IMR-90 (cell line): ENCODE data around the gene SLC35E4. TPM values are rescaled to one million over a fixed set of nuclear protein-coding genes. Genes with fewer than 3 reads are reported as not detected.

ENCODE experiments used
- ATAC-seq: fragments of 200-7000 bp; cut with Tn5 transposase; 2 replicates; pipeline ENCODE4 v1.9.1; 2020; ENCODE audit warnings: low read depth, mild to moderate bottlenecking, moderate library complexity
- BruUV-seq: library from RNA; stranded (reverse); fragments of 400-500 nt; replicated peaks from 2 replicates; lab custom pipeline; 2021; lab: Mats Ljungman, UMichigan
- CTCF ChIA-PET: fragments of 300-600 bp; formaldehyde crosslinking; extraction: SDS; loops from one replicate; lab custom pipeline; 2021; ENCODE audit warnings: antibody characterized with exemption; lab: Yijun Ruan, JAX
- POLR2A ChIA-PET: fragments of 300-600 bp; sonication (Branson Sonifier 250); formaldehyde crosslinking; loops from one replicate; lab custom pipeline; 2022; ENCODE audit warnings: antibody characterized with exemption; ENCODE audit not compliant: unreplicated experiment; lab: Charles Lee
- DNase-seq: peaks from one replicate; pipeline ENCODE4 v3.0.0; 2013
- H2AFZ ChIP-seq: replicated peaks from 2 replicates; pipeline ENCODE3; 2013; ENCODE audit warnings: low read length, mild to moderate bottlenecking; ENCODE audit not compliant: poor library complexity
- H2AK5ac ChIP-seq: 2 replicates; pipeline ENCODE4 v1.6.1; 2013; ENCODE audit warnings: low read depth, low read length, inconsistent platforms
- H2AK9ac ChIP-seq: replicated peaks from 2 replicates; pipeline ENCODE3; 2013; ENCODE audit warnings: mild to moderate bottlenecking, low read depth, low read length, moderate library complexity; ENCODE audit not compliant: poor library complexity
- H2BK120ac ChIP-seq: 2 replicates; pipeline ENCODE4 v1.6.1; 2013; ENCODE audit warnings: low read depth, low read length, inconsistent platforms
- H2BK15ac ChIP-seq: 3 replicates; pipeline ENCODE4 v1.6.1; 2013; ENCODE audit warnings: low read depth, low read length, inconsistent platforms
- H2BK20ac ChIP-seq: 2 replicates; pipeline ENCODE4 v1.6.1; 2013; ENCODE audit warnings: low read depth, mild to moderate bottlenecking, inconsistent platforms, low read length, moderate library complexity
- H2BK5ac ChIP-seq: 2 replicates; pipeline ENCODE4 v1.6.1; 2013; ENCODE audit warnings: mild to moderate bottlenecking, low read depth, low read length, inconsistent platforms; ENCODE audit not compliant: poor library complexity, severe bottlenecking
- H3K14ac ChIP-seq: replicated peaks from 2 replicates; pipeline ENCODE4 v1.6.1; 2013; ENCODE audit warnings: low read depth, low read length, inconsistent platforms
- H3K18ac ChIP-seq: 2 replicates; pipeline ENCODE4 v1.6.1; 2013; ENCODE audit warnings: low read depth, low read length, control low read depth
- H3K23ac ChIP-seq: 2 replicates; pipeline ENCODE4 v1.6.1; 2013; ENCODE audit warnings: low read depth, low read length, inconsistent platforms
- H3K27ac ChIP-seq: 2 replicates; pipeline ENCODE4 v1.5.1; 2013; ENCODE audit warnings: mild to moderate bottlenecking, control low read depth, low read length; ENCODE audit not compliant: insufficient read depth
- H3K27me3 ChIP-seq: 2 replicates; pipeline ENCODE4 v1.6.1; 2013; ENCODE audit warnings: low read length; ENCODE audit not compliant: control insufficient read depth, insufficient read depth
- H3K36me3 ChIP-seq: 2 replicates; pipeline ENCODE4 v1.6.1; 2013; ENCODE audit warnings: low read length, mixed read lengths; ENCODE audit not compliant: control insufficient read depth, insufficient read depth
- H3K4ac ChIP-seq: 2 replicates; pipeline ENCODE4 v1.6.1; 2013; ENCODE audit warnings: low read depth, low read length, inconsistent platforms
- H3K4me1 ChIP-seq: 2 replicates; pipeline ENCODE4 v1.6.1; 2013; ENCODE audit warnings: low read length, mixed read lengths; ENCODE audit not compliant: control insufficient read depth, insufficient read depth
- H3K4me2 ChIP-seq: 2 replicates; pipeline ENCODE4 v1.6.1; 2013; ENCODE audit warnings: low read depth, mild to moderate bottlenecking, control low read depth, low read length, moderate library complexity
- H3K4me3 ChIP-seq: 2 replicates; pipeline ENCODE4 v1.5.1; 2013; ENCODE audit warnings: low read depth, mild to moderate bottlenecking, control low read depth, low read length, moderate library complexity; ENCODE audit not compliant: insufficient read depth
- H3K56ac ChIP-seq: 2 replicates; pipeline ENCODE4 v1.6.1; 2013; ENCODE audit warnings: low read length, inconsistent platforms; ENCODE audit not compliant: insufficient read depth; ENCODE audit errors: extremely low read depth
- H3K79me1 ChIP-seq, 2 experiments: 2 replicates each; pipeline ENCODE4 v1.6.1; 2013; ENCODE audit warnings: low read length in 2 of 2, inconsistent platforms in 1 of 2, low read depth in 1 of 2
- H3K9ac ChIP-seq: 2 replicates; pipeline ENCODE4 v1.6.1; 2013; ENCODE audit warnings: low read depth, low read length, control low read depth
- H3K9me1 ChIP-seq: 2 replicates; pipeline ENCODE4 v1.6.1; 2013; ENCODE audit warnings: low read length, inconsistent platforms; ENCODE audit not compliant: insufficient read depth
- H3K9me3 ChIP-seq: 2 replicates; pipeline ENCODE4 v1.6.1; 2013; ENCODE audit warnings: low read length; ENCODE audit not compliant: control insufficient read depth, insufficient read depth
- H4K20me1 ChIP-seq: 2 replicates; pipeline ENCODE4 v1.6.1; 2013; ENCODE audit warnings: low read length, inconsistent platforms; ENCODE audit not compliant: insufficient read depth
- H4K5ac ChIP-seq: 2 replicates; pipeline ENCODE4 v1.6.1; 2013; ENCODE audit warnings: mild to moderate bottlenecking, low read depth, low read length, control low read depth
- H4K8ac ChIP-seq, 2 experiments: 2 replicates each; pipeline ENCODE4 v1.6.1; 2013; ENCODE audit warnings: low read depth in 2 of 2, low read length in 2 of 2, control low read depth in 1 of 2, inconsistent platforms in 1 of 2
- H4K91ac ChIP-seq: 2 replicates; pipeline ENCODE4 v1.6.1; 2013; ENCODE audit warnings: low read depth, low read length, inconsistent platforms; ENCODE audit not compliant: insufficient read depth
- CHD1 ChIP-seq: IDR thresholded peaks from 2 replicates; pipeline ENCODE4 v1.6.1; 2012; ENCODE audit warnings: low read depth, low read length, improper control_type of control experiment
- MAFK ChIP-seq: IDR thresholded peaks from 2 replicates; pipeline ENCODE4 v1.6.1; 2012; ENCODE audit warnings: low read depth, low read length, improper control_type of control experiment
- MXI1 ChIP-seq: IDR thresholded peaks from 2 replicates; pipeline ENCODE4 v1.6.1; 2012; ENCODE audit warnings: low read depth, mild to moderate bottlenecking, low read length, moderate library complexity, borderline replicate concordance
- NFE2L2 ChIP-seq: fragments of 150-350 bp; IDR thresholded peaks from 2 replicates; pipeline ENCODE4 v1.6.1; 2016; ENCODE audit warnings: low read depth, mild to moderate bottlenecking, low read length
- RAD21 ChIP-seq: IDR thresholded peaks from 2 replicates; pipeline ENCODE4 v1.6.1; 2012; ENCODE audit warnings: low read length, improper control_type of control experiment
- SMC3 ChIP-seq: fragments of 150-350 bp; IDR thresholded peaks from 2 replicates; pipeline ENCODE4 v1.6.1; 2016; ENCODE audit warnings: low read depth, mild to moderate bottlenecking, antibody characterized with exemption, low read length, moderate library complexity
- WGBS, 2 experiments: methylation state at CpG; one replicate each; pipeline versions ENCODE4 v1.1.5 to v1.1.7; 2013; ENCODE audit warnings: missing lambda C conversion rate in 2 of 2; ENCODE audit not compliant: insufficient read length in 1 of 2; ENCODE audit errors: extremely low coverage in 2 of 2; 5-methylcytosine and 5-hydroxymethylcytosine counted together
- dilution Hi-C: fragments of 300-500 bp; cut with HindIII; formaldehyde crosslinking; loops from one replicate; pipeline ENCODE4 v1.14.3; 2018; ENCODE audit warnings: low sequenced_read_pairs; ENCODE audit not compliant: unreplicated experiment
- in situ Hi-C: fragments of 300-500 bp; cut with MboI; formaldehyde crosslinking; loops from 3 replicates; pipeline ENCODE4 v1.14.3; 2019; ENCODE audit warnings: low sequenced_read_pairs, inconsistent platforms, mixed read lengths
- intact Hi-C: fragments of 100-400 bp; cut with micrococcal nuclease; formaldehyde crosslinking; loops from 2 replicates; pipeline ENCODE4 v1.10.0; 2022
- polyA plus RNA-seq, 3 experiments: library from polyadenylated mRNA; depleted of rRNA; stranded (reverse); fragments of >200 nt; gene quantifications; 2 replicates each; pipeline ENCODE4 v1.2.3, GENCODE V29; 2012; ENCODE audit warnings: low replicate concordance in 1 of 3
- total RNA-seq: library from RNA; depleted of rRNA; stranded (reverse); fragments of >200 nt; gene quantifications from 2 replicates; pipeline ENCODE4 v1.2.3, GENCODE V29; 2012
- TF ChIP-seq, protein P1 (sequence below): fragments of 150-350 bp; IDR thresholded peaks from 2 replicates; pipeline ENCODE4 v1.6.1; 2016; ENCODE audit warnings: low read depth, mild to moderate bottlenecking, low read length, moderate library complexity, borderline replicate concordance

SLC35E4 gene
- total and polyA plus RNA-seq, 2 of the 4 experiments (the other 2 are of a cell fraction): 5.7 to 6.8 TPM

DNA sequence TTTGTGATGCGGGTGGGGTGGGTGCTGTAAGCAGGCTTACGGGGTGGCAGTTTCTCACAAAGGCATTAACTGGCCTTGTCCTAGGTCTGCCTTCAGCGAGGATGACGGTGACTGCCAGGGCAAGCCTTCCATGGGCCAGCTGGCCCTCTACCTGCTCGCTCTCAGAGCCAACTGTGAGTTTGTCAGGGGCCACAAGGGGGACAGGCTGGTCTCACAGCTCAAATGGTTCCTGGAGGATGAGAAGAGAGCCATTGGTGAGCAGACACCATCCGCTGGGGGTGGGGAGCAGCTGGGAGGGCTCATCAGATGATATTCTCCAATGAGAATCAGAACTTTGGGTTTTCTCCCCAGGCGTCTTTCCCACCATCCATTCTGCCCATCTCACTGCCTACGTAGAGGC lies 22.8 kb upstream of the SLC35E4 start:
- Histone ChIP-seq H3K4me2 (no peak overlapping the region), H3K23ac (no peak overlapping the region), H3K9ac (no peak overlapping the region), H3K14ac (no peak overlapping the region), H2BK120ac (no peak overlapping the region), H3K18ac (no peak overlapping the region), H4K91ac (no peak overlapping the region), H3K9me1 (peaks cover 8% of the 10 kb centered on the region), H3K36me3 (no peaks in the 10 kb centered on the region), H3K27ac (no peak overlapping the region), H2AK9ac (no peak overlapping the region), H2AFZ (no peak overlapping the region), H3K4me1 (peaks cover 6% of the 10 kb centered on the region; the same call in 1 of the 2 replicates), H3K56ac (no peak overlapping the region), H4K8ac (no peak overlapping the region), H3K9me3 (no peaks in the 10 kb centered on the region), H3K27me3 (no peaks in the 10 kb centered on the region), H3K79me1 (no peaks in the 10 kb centered on the region), H2AK5ac (no peak overlapping the region), H4K5ac (no peak overlapping the region), H4K20me1 (no peaks in the 10 kb centered on the region), H2BK5ac (no peak overlapping the region), H2BK20ac (no peak overlapping the region), H2BK15ac (no peak overlapping the region), H3K4ac (no peak overlapping the region), H3K4me3 (no peak overlapping the region)
- dilution Hi-C loops: no loop called here
- ChIA-PET POLR2A (no interaction called here), CTCF (interaction anchor here (0.5 to 0.7 kb wide), 2 partner anchors 7 to 16 kb away, joined by 4 to 5 read pairs; no protein-coding TSS in a partner anchor)
- BruUV-seq: no TSS peak
- intact Hi-C loops: no loop called here
- TF ChIP-seq, protein P1, sequence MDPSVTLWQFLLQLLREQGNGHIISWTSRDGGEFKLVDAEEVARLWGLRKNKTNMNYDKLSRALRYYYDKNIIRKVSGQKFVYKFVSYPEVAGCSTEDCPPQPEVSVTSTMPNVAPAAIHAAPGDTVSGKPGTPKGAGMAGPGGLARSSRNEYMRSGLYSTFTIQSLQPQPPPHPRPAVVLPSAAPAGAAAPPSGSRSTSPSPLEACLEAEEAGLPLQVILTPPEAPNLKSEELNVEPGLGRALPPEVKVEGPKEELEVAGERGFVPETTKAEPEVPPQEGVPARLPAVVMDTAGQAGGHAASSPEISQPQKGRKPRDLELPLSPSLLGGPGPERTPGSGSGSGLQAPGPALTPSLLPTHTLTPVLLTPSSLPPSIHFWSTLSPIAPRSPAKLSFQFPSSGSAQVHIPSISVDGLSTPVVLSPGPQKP: no peak
- TF ChIP-seq MAFK: no peak
- TF ChIP-seq CHD1: no peak
- no peak for TF ChIP-seq RAD21
- TF ChIP-seq NFE2L2: no peak
- TF ChIP-seq SMC3: no peak
- no peak for TF ChIP-seq MXI1
- in situ Hi-C loops: loop anchor here (10.0 kb wide), 1 partner anchor 292 kb away; no protein-coding TSS in a partner anchor
- no peak for DNase-seq
- 50% methylated on average over 2 of the region's 8 CpGs; no CpG with 5 or more reads in 1 of the 2 experiments for WGBS, 2 experiments
- ATAC-seq: no peak
